H54 (cell line): Measurements from ENCODE around the gene IRF2BP2.
"Not testable (repeated sequence)": the region's sequence is repeated elsewhere in the genome, so short reads cannot be mapped to it uniquely, and the experiment has no call there.

Source experiments
- DNase-seq: peaks from one replicate; pipeline ENCODE4 v3.0.0; 2011; ENCODE audit warnings: low spot score, mixed read lengths; ENCODE audit not compliant: insufficient read length
- FAIRE-seq: peaks from 3 replicates; lab custom pipeline; 2011; peaks lifted over from hg19 to GRCh38; lab: Jason Lieb, UNC
- POLR2A ChIP-seq: IDR thresholded peaks from 2 replicates; pipeline ENCODE4 v1.6.1; 2011; ENCODE audit warnings: low read depth, mild to moderate bottlenecking, low read length

The IRF2BP2 gene

DNA sequence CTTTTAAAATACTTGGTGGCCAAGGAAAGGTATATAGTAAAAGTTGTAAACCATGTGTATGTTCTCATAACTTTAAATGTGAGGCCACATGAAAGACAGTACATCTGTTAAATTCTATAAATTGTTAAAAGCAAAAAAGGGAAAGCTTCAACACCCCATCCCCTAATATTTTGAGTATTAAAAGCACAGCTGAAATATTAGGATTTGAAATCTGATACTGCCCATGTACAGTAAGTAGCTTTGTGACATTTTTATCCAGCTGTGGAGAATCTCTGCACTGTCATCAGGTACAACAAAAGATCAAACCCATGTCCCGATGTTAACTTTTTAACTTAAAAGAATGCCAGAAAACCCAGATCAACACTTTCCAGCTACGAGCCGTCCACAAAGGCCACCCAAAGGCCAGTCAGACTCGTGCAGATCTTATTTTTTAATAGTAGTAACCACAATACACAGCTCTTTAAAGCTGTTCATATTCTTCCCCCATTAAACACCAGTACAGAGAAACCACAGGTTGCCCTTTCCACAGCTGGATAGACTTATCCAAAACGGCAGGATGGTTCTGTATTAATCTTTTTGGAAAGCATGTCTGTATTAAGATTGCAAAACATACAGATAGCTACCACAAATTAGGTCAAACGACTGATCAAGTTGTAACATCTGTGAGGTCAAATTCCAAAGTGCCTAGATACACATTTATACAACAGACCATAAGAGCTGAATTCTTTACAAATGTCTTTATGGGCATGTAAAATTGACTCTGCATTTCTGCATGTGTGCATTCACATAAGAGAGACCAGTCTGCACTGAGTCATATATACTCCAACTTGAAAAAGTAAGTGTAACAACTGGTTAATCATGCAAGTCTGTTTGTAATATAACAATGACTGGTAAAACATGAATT, 5.2 kb downstream of the IRF2BP2 start:
- DNase-seq (no peak), FAIRE-seq (no peak)
- no peak for TF ChIP-seq POLR2A

DNA sequence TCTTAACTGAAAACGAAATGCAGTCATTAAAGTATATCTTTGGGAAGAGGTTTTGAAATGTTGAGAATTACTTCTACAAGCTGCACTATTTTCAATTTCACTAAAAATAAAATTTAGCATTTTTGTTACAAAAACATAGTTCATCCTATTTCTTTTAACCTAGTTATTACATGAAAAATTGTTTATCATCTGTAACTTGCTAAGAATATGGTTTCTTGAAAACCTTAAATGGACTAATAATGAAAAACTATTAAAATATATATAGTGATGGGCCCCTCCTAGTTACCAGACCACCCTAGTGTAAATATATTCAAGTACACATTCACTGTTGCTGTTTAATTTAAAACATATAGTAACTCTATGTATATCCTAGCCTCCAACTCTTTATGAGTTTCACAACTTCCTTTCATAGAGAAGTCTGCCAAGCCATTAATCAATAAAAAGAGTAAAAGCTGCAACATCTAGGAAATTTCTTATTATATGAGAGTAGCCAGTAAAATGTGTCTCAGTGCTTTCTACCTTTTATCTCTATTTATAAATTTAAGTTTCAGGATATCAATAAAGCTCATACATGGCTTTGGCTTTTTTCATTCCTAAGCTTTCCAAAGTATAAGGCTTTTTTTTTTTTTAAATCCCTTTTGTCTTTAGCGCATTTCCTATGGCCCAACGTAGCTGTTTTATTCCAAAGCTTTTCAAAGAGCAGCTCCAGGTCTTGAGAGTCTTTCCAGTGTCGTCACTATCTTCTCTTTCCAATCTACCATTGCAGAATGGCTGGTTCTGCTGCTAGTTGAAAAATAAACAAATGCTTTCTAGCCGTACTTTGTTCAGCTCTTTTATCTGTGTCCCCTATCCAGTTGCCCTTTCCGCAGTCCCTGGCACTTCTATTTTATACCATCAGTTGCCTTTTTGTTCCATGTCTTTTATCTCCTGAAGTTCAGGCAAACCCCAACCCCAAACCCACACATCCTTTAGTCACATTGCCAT, 6.5 kb downstream of the IRF2BP2 start:
- FAIRE-seq (no peak), DNase-seq (no peak)
- TF ChIP-seq POLR2A: no peak

DNA sequence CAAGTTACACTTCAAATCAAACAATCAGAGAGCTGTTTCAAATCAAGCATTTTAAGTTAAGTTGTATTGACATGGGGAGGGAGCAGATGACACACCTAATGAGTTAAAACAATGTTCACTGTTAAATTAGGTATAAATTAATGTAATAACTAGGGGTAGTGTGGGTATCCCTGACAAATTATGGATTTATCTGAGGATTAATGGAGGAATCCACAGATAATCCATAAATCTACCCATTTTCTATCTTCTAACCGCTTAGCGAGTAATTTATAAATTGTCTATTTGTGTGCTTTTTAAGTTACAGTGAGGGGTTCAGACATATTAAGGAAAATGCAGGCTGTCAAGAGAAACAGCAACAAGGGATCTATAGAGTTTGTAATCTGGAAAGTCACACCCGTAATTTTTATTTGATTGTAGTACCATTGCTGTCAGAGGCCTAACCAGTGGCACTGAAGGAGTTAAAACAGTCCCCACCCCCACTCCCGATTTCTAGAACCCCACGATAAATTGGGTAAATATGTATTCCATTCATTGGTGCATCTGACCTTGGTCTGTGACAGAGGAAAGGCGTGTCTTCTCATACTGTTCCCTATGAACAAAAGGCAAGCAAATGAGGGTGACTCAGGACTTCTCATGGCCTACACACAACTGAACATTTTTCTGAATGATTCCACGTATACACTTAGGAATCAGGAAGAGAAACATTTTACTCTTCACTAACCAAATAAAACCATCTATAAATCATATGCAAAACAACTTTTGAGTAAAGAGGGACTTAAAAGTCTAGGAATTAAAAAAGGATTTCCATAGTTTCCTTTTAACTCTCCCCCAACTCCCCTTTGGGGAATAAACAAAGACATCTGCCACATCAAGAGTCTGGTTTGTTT, 7.4 kb downstream of the IRF2BP2 start:
- no peak for TF ChIP-seq POLR2A
- FAIRE-seq: peak; percentile 91
- DNase-seq: no peak

DNA sequence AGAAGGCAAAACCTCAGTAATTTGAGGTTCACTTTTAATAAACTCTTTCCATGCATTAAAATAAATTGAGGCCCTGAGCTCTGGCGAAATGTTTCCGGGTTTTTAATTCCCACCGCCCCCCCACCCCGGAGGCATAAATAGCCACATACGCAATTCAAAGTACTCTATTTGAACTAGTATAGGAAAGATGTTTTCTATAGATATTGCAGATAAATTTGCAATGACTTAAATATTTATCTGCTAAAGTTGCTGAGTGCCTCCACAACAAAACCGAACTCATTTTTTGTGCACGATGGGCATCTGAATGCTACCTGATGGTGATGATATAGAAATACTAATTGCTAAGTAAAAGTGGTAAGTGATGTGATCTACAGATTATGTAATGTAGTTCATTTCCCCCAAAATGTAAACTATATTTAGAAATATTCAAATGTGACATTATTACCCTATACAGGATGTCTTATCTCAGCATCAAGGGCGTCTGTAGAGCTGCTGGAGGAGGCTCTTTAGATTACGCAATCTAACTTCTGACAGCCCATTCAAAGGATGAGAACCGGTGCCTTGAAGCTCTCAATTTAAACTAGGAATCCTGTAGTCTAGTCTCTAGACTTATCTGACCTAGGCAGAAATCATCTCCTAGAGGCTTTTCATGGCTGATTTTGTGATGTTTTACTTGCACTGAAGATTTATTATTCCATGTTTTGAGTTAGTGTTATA, 8.5 kb downstream of the IRF2BP2 start:
- FAIRE-seq (no peak), DNase-seq (no peak)

DNA sequence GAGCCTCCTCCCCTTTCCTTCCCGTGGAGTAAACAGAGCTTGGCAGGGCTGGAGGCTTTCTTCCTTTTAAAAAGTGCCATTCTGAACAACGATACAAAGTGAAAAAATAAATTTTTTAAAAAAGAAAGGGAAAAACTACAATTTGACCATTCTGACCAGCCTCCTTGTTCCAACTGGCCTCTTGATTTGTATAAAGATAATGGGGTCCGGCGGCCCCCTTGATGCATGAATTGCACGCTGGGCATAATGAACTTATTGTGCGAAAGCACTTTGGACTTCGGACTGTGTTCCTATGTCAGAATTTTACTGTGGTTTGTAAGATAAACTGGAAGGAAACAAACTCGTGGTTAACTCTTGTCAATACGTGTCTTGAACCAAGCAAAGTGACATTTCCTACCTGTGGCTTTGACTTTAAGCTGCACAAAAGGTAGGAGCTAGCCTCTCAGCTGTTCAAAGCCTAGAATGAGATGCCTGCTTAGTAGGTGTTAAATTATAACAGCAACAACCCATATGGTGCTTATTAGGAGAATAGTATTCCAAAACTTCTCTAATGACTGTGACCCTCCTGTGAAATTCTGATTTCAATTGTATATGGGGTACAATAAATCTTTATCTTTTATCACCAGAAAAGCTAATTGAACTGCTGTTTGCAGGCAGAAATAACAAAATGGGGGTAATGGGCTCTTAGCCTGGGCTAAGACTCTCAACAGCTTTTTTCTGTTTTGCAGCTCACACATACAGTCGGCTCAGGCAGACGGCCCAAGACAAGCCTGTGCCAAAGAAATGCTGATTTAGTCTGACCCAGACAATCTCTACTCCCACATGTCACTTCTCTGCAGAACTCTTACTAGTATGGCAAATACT, 9.3 kb downstream of the IRF2BP2 start:
- FAIRE-seq: no peak
- no peak for DNase-seq
- no peak for TF ChIP-seq POLR2A

More for the DNA sequence above, 8.5 kb downstream of the IRF2BP2 start:
- no peak for TF ChIP-seq POLR2A

DNA sequence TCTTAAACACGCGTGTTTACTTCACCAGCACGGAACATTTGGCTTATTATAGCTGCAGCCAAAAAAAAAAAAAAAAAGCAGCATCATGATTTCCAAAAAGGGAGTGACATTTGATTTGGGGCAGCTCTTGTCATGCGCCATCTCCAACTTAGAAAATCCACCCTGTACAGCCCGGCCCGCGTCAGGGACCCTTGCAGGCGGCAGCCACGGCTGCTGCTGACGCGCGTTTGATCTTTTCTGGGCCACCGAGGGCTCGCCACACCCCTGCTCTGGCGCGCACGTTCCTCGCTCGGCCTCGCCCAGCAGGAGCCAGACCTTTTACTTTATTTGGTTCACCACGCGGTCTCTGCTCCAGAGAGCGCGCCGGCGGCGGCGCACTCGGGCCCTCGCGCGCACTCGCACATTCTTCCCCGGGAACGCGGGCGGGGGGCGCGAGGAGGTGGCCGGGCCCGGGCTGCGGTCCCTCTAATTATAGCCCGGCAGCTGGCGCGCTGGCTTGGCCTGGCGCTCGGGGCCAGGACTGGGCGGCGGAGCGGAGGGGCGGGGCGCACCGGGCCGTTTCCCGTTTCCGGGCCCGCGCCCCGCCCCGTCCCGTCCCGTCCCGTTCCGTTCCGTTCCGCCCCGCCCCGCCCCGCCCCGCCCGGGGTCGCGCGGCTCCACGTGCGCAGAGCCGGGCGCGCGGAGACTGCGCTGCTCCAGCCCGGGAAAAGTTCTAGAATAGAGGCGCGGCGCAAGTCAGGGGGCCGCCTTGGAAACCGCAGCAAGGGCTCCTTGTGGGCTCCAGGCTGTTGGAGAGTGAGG, 10.2 kb downstream of the IRF2BP2 start:
- FAIRE-seq (no peak), DNase-seq (no peak)
- peak; percentile 37; the same call in 1 of the 2 replicates for TF ChIP-seq POLR2A

DNA sequence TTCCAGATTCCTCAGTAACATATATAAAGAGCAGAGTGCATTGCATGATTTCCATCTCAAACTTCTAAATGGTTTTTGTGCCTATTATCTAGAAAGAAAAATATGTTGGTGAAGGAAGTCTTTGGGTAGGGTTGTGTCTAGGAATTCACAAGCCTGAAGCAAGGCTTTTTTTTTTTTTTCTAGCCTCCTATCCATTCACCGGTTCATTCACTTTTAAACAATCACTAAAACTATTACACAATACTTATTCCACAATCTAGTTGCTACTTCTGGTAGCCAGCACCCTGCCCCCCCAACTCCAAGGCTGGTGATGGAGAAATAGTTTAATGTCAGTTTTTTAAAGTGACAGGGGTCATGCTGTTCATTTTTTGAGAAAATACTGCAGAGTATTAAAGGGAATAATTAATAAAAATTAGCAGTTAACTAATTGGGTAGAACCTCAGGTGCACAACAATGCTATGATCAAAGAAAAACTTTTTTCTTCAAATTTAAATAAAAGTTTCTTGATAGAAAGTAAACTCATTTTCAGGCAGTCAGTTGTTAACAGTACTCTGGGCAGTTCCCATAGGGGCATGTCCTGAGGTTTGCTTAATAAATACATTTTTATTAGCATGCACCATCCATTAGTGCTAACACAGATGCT, 10.9 kb downstream of the IRF2BP2 start:
- TF ChIP-seq POLR2A: no peak
- FAIRE-seq (no peak), DNase-seq (no peak)

DNA sequence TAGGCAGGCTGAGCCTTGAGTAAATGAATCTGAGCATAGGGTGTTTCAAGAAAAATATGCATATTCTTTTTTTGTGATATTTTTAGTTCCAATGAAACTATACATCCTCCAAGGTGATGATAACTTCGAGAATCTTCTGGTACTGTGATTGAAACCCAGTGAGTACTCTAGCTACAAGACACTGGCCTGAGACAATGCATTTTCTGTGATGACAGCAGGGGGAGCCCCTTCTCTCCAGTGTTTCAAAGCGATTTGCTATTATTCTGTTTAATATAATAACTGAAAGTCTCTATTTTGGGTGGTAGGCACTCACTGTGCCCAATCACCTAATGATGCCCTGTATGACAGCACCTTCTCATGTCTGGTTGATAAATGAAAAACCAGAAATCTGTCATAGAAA, 12.1 kb downstream of the IRF2BP2 start:
- no peak for TF ChIP-seq POLR2A
- DNase-seq: no peak
- no peak for FAIRE-seq

DNA sequence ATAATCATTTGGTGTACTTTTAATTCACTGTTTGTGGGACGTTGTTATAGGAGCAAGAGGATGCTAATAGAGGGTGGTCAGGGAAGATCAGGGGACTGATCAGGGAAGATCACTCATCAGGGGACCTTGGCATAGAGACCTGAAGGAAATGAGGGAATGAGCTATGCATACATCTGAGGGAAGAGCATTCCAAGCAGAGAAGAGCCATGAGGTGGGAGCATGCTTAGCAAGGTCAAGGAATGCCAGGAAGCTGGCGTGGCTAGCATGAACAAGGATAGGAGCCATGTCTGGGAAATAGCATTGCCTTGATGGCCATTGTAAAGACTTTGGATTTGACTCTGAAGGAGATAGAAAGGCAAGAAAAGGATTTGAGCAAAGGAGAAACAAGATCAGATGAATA, 14.1 kb downstream of the IRF2BP2 start:
- TF ChIP-seq POLR2A: no peak
- DNase-seq: no peak
- no peak for FAIRE-seq

DNA sequence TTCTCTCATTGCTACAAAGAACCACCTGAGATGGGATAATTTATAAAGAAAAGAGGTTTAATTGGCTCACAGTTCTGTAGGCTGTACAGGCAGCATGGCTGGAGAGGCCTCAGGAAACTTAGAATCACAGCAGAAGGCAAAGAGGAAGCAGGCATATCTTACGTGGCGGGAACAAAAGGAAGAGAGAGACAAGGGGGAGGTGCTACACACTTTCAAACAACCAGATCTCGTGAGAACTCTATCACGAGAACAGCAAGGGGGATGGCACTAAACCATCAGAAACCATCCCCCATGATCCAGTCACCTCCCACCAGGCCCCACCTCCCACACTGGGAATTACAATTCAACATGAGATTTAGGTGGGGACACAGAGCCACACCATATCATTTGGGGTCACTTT, 15.4 kb downstream of the IRF2BP2 start:
- FAIRE-seq, DNase-seq: not testable (repeated sequence)
